ENCODE data around the gene SGCB. TPM values are rescaled to one million over a fixed set of nuclear protein-coding genes. Genes with fewer than 3 reads are reported as not detected.

SGCB gene
- total and polyA plus RNA-seq, 2 of the 4 experiments (the other 2 are of a cell fraction), result 16.3 to 24.0 TPM

- peaks cover 2% of the 10 kb centered on the region for H3K4me1 ChIP-seq (ENCODE audit: control insufficient read depth, insufficient read depth, low read length)
- H3K56ac ChIP-seq (ENCODE audit: extremely low read depth, insufficient read depth, low read length), result no peak overlapping the region
- H2AFZ ChIP-seq (replicated peaks; ENCODE audit: low read length, poor library complexity), result no peak overlapping the region
- no peaks in the 10 kb centered on the region for H3K27me3 ChIP-seq (ENCODE audit: control insufficient read depth, insufficient read depth, low read length)
- TF ChIP-seq RAD21 (IDR thresholded peaks at IDR 0.05; ENCODE audit: low read length), result peak; percentile 17; the same call in 1 of the 2 replicates
- TF ChIP-seq ELK1 (IDR thresholded peaks at IDR 0.05; ENCODE audit: borderline replicate concordance, low read depth, low read length), result no peak
- peak; percentile 37; the same call in 1 of the 2 replicates for ATAC-seq (ENCODE audit: low read depth)
- H4K91ac ChIP-seq (ENCODE audit: insufficient read depth, low read depth, low read length), result no peak overlapping the region
- H4K20me1 ChIP-seq (ENCODE audit: insufficient read depth, low read length), result no peaks in the 10 kb centered on the region
- no peak overlapping the region for H2BK5ac ChIP-seq (ENCODE audit: low read depth, low read length, poor library complexity, severe bottlenecking)
- H3K4ac ChIP-seq (ENCODE audit: low read depth, low read length), result no peak overlapping the region
- H3K4me2 ChIP-seq (ENCODE audit: low read depth, low read length), result no peak overlapping the region
- H4K5ac ChIP-seq (ENCODE audit: low read depth, low read length), result no peak overlapping the region
- WGBS, 2 experiments (ENCODE audit: extremely low coverage in 2 of 2, insufficient read length in 1 of 2), result 40% methylated on average over 1 of the region's 7 CpGs; no CpG with 5 or more reads in 1 of the 2 experiments
- no peak overlapping the region for H2BK120ac ChIP-seq (ENCODE audit: low read depth, low read length)
- no peak overlapping the region for H2BK15ac ChIP-seq (ENCODE audit: low read depth, low read length)
- H4K8ac ChIP-seq (ENCODE audit: low read depth in 2 of 2, low read length in 2 of 2), result no peak overlapping the region
- no TSS peak for BruUV-seq (replicated peaks)
- no peak overlapping the region for H3K23ac ChIP-seq (ENCODE audit: low read depth, low read length)
- H3K79me1 ChIP-seq (ENCODE audit: low read depth in 1 of 2, low read length in 2 of 2), result no peaks in the 10 kb centered on the region
- no peaks in the 10 kb centered on the region for H3K9me3 ChIP-seq (ENCODE audit: control insufficient read depth, insufficient read depth, low read length)
- peaks cover 2% of the 10 kb centered on the region; the same call in 1 of the 2 replicates for H3K9me1 ChIP-seq (ENCODE audit: insufficient read depth, low read length)
- DNase-seq, result no peak
- no peak overlapping the region for H2BK20ac ChIP-seq (ENCODE audit: low read depth, low read length)
- in situ Hi-C loops (cut with MboI; ENCODE audit: low sequenced_read_pairs) (no loop called here), intact Hi-C loops (cut with micrococcal nuclease) (loop anchor here (10.0 kb wide), 1 partner anchor 61 kb away; no protein-coding TSS in a partner anchor), dilution Hi-C loops (cut with HindIII; ENCODE audit: low sequenced_read_pairs, unreplicated experiment) (no loop called here)
- POLR2A ChIA-PET (ENCODE audit: unreplicated experiment), result no interaction called here
- no peak overlapping the region for H2AK9ac ChIP-seq (replicated peaks; ENCODE audit: low read depth, low read length, poor library complexity)
- H3K36me3 ChIP-seq (ENCODE audit: control insufficient read depth, insufficient read depth, low read length), result peaks cover 2% of the 10 kb centered on the region; the same call in 1 of the 2 replicates
- no peak overlapping the region for H3K27ac ChIP-seq (ENCODE audit: insufficient read depth, low read length)
- no peak overlapping the region for H3K9ac ChIP-seq (ENCODE audit: low read depth, low read length)
- H2AK5ac ChIP-seq (ENCODE audit: low read depth, low read length), result no peak overlapping the region
- CTCF ChIA-PET, result no interaction called here
- no peak overlapping the region for H3K4me3 ChIP-seq (ENCODE audit: insufficient read depth, low read depth, low read length)
- H3K18ac ChIP-seq (ENCODE audit: low read depth, low read length), result no peak overlapping the region
- no peak overlapping the region for H3K14ac ChIP-seq (replicated peaks; ENCODE audit: low read depth, low read length)
Observed at GRCh38 chr4:52015366-52015765, 22.7 kb downstream of the SGCB start.

All from IMR-90 (cell line).